ENCODE measurements around the gene COBL.

COBL gene

GRCh38 chr7:51124321-51124720 is 192.3 kb downstream of the COBL start:
- TF ChIP-seq, protein P1, sequence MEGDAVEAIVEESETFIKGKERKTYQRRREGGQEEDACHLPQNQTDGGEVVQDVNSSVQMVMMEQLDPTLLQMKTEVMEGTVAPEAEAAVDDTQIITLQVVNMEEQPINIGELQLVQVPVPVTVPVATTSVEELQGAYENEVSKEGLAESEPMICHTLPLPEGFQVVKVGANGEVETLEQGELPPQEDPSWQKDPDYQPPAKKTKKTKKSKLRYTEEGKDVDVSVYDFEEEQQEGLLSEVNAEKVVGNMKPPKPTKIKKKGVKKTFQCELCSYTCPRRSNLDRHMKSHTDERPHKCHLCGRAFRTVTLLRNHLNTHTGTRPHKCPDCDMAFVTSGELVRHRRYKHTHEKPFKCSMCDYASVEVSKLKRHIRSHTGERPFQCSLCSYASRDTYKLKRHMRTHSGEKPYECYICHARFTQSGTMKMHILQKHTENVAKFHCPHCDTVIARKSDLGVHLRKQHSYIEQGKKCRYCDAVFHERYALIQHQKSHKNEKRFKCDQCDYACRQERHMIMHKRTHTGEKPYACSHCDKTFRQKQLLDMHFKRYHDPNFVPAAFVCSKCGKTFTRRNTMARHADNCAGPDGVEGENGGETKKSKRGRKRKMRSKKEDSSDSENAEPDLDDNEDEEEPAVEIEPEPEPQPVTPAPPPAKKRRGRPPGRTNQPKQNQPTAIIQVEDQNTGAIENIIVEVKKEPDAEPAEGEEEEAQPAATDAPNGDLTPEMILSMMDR (conservative IDR thresholded peaks at IDR 0.05; ENCODE audit: low read length): no peak
- no peak for DNase-seq (ENCODE audit: low read depth)
- H3K4me3 ChIP-seq (ENCODE audit: low read length): no peak overlapping the region

DNA sequence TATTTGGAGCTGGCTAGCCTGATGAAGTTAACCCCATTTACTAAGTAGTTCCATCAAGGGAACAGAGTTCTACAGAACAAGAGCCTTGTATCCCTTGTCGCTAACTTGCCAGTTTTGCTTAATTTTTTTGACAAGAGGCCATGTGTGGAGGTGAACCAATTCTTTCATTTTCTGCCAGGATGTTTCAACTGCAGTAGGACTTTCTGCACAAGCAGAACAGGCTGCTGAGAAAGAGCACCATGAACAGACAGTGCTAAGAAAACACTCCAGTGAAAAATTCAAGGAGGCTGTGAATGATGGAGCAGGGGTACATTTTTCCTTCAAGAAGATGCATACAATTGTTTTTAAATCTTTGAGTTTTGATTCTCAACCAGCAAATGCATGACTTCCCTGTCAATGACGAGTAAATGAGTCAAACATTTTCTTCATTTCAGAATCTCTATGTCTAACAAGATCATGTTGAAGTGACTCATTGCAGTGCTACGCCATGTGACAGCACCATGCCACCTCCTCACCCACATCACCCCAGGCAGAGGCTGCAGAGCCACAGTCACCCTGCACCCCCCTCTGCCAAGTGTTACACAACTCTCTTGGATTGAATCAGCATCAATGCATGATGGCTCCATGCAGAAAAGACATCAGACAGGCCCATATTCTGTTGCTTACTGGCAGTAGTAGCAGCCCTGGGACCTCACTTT is 193.1 kb downstream of the COBL start:
- peak; percentile 92 for DNase-seq (ENCODE audit: low read depth)
- TF ChIP-seq, protein P1 (conservative IDR thresholded peaks at IDR 0.05; ENCODE audit: low read length): no peak
- H3K4me3 ChIP-seq (ENCODE audit: low read length): no peak overlapping the region

GRCh38 chr7:51121931-51122425 is 194.6 kb downstream of the COBL start:
- no peak for DNase-seq (ENCODE audit: low read depth)
- H3K4me3 ChIP-seq (ENCODE audit: low read length): no peak overlapping the region
- TF ChIP-seq, protein P1 (conservative IDR thresholded peaks at IDR 0.05; ENCODE audit: low read length): no peak

DNA sequence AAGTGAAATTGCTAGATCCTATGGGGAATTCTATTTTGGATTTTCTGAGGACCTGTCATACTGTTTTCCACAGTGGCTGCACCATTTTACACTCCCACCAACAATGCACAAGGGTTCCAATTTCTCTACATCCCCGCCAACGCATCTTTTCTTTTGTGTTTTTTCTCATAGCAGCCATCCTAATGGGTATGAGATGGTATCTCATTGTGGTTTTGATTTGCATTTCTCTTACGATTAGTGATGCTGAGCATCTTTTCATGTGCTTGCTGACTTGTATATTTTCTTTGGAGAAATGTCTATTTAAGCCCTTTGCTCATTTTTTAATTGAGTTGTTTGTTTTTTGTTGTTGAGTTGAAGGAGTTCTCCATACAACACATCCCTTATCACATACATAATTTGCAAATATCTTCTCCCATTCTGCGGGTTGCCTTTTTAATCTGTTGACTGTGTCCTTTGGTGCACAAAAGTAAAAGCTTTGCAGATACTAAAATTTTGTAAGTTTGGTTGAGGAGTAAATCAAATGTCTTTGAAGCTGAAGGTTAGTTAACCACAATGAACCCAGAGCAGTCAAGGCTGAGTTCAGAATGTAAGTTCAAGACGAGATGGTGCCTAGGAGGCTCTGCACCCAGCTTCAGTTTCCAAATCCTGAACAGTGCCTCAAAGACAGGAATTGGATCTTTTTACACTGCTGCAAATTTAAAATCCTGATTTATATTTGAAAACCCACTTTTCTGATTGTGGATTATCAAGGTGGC is 195.4 kb downstream of the COBL start:
- DNase-seq (ENCODE audit: low read depth): no peak
- TF ChIP-seq, protein P1 (conservative IDR thresholded peaks at IDR 0.05; ENCODE audit: low read length): no peak
- H3K4me3 ChIP-seq (ENCODE audit: low read length): no peak overlapping the region

DNA sequence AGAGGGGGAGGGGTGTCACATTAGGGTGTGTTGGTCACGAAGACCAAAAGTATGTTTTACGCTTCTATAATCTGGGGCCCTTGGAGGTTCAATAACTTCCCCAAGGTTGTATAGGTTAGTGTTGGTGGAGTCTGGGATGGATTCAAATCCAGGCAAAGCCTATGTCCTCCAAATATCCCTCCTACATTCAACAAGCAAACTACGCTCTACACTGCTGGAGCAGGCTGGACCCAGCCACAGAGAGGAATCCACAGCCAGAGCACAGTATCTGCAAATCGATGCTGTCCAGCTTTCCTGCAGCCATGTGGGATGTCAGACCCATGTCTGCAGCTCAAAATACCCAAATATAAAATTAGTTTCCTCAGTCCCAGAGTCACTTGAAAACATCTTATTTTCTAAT is 198.0 kb downstream of the COBL start:
- DNase-seq (ENCODE audit: low read depth): no peak
- H3K4me3 ChIP-seq (ENCODE audit: low read length): no peak overlapping the region
- TF ChIP-seq, protein P1 (conservative IDR thresholded peaks at IDR 0.05; ENCODE audit: low read length): no peak

DNA sequence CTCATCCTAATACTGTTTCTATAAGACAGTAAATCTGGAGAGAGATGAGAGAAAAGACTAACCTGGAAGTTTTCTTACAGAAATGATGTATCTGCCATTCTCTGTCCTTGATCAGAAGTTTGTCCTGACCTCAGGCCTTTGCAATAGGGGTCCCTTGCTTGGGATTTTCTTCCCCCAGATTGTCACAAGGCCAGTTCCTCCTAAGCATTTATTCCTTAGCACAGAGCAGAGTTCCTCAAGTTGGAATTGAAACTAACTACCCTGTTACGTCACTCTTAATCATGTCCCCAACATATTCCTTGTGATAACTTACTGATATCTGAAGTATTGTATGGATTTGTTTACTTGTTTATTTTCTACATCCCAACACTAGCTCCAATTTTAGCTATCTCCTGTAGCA is 202.1 kb downstream of the COBL start:
- no peak for DNase-seq (ENCODE audit: low read depth)
- TF ChIP-seq, protein P1 (conservative IDR thresholded peaks at IDR 0.05; ENCODE audit: low read length): no peak

DNA sequence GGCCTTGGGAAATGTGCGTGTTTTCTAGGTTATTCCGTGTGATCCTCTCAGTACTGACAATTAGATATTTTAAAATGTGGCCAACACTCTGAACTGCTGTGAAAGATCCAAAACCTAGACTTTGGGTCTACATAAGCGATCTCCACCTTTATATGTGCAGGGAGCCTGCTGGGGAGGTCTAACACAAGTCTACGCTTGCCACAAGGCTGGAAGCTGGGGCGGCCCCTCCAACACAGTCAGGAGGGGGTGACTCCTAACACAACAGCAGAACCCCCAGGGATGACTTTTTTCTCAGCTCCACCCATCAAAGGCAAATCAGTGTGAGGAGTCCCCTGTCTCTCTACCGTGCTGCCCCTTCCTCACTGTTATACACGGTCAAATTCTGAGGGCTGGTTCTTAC is 202.6 kb downstream of the COBL start:
- H3K4me3 ChIP-seq (ENCODE audit: low read length): no peak overlapping the region
- DNase-seq (ENCODE audit: low read depth): no peak
- TF ChIP-seq, protein P1 (conservative IDR thresholded peaks at IDR 0.05; ENCODE audit: low read length): no peak

More for the DNA sequence above, 202.1 kb downstream of the COBL start:
- no peak overlapping the region for H3K4me3 ChIP-seq (ENCODE audit: low read length)
